ENCODE measurements around the gene DHRS3.

GRCh38 chr1:12592496-12592895, 25.5 kb downstream of the DHRS3 start:
- TF ChIP-seq CTCF (IDR thresholded peaks at IDR 0.05), result no peak
- no peak for TF ChIP-seq EZH2 (IDR thresholded peaks at IDR 0.05; ENCODE audit: borderline replicate concordance, insufficient read depth, low read depth, low read length, poor library complexity, severe bottlenecking)

Measured in B cell (primary cell).